ENCODE results near the gene SERPINA12. TPM values are rescaled to one million over a fixed set of nuclear protein-coding genes. Genes with fewer than 3 reads are reported as not detected.

Gene SERPINA12
- total and polyA plus RNA-seq, 2 of the 13 experiments (the other 11 are each of a cell fraction or from before 2014, with no cell fraction given) = 0.08 TPM; not detected in 1

GRCh38 chr14:94485944-94486841 lies 23.1 kb downstream of the SERPINA12 start (continued):
- TF ChIP-seq ZNF263 (CRISPR knock-in tag; IDR thresholded peaks at IDR 0.05) = 0 out of 2 replicates have a peak, but pooled peaks have one; percentile 21
- no peak for TF ChIP-seq NFYB (CRISPR knock-in tag; IDR thresholded peaks at IDR 0.05)
- no peak for TF ChIP-seq TERF1 (CRISPR knock-in tag; IDR thresholded peaks at IDR 0.05)
- TF ChIP-seq MIER3 (CRISPR knock-in tag; IDR thresholded peaks at IDR 0.05; ENCODE audit: borderline replicate concordance) = peak; percentile 41; the same call in 1 of the 2 replicates
- TF ChIP-seq ZFP82 (CRISPR knock-in tag; IDR thresholded peaks at IDR 0.05; ENCODE audit: borderline replicate concordance) = no peak
- no peak for TF ChIP-seq XBP1 (CRISPR knock-in tag; IDR thresholded peaks at IDR 0.05)
- TF ChIP-seq POGK (CRISPR knock-in tag; conservative IDR thresholded peaks at IDR 0.05) = 0 out of 2 replicates have a peak, but pooled peaks have one; percentile 36
- TF ChIP-seq HBP1 (CRISPR knock-in tag; IDR thresholded peaks at IDR 0.05; ENCODE audit: low read depth) = no peak
- TF ChIP-seq ATF7-NPFF (CRISPR knock-in tag; IDR thresholded peaks at IDR 0.05; ENCODE audit: low read depth) = no peak
- no peak for TF ChIP-seq TFAP4 (IDR thresholded peaks at IDR 0.05; ENCODE audit: borderline replicate concordance, low read depth)
- peak; percentile 47; the same call in 1 of the 2 replicates for TF ChIP-seq ERF (CRISPR knock-in tag; IDR thresholded peaks at IDR 0.05)
- TF ChIP-seq SP1 (IDR thresholded peaks at IDR 0.05) = no peak
- no peak for TF ChIP-seq SP1 (CRISPR knock-in tag; IDR thresholded peaks at IDR 0.05)
- TF ChIP-seq KLF12 (CRISPR knock-in tag; IDR thresholded peaks at IDR 0.05; ENCODE audit: borderline replicate concordance) = no peak
- TF ChIP-seq ZNF317 (CRISPR knock-in tag; IDR thresholded peaks at IDR 0.05) = no peak
- 0 out of 2 replicates have a peak, but pooled peaks have one; percentile 46 for TF ChIP-seq ATF2 (CRISPR knock-in tag; IDR thresholded peaks at IDR 0.05)
- TF ChIP-seq ZNF383 (CRISPR knock-in tag; IDR thresholded peaks at IDR 0.05; ENCODE audit: borderline replicate concordance) = no peak
- no peak for TF ChIP-seq PLRG1 (conservative IDR thresholded peaks at IDR 0.05)
- peak; percentile 57; the same call in 1 of the 2 replicates for TF ChIP-seq KDM2A (CRISPR knock-in tag; IDR thresholded peaks at IDR 0.05; ENCODE audit: borderline replicate concordance, low read depth)

Data from HepG2 (cell line).